HG03175 (cell line): Measurements from ENCODE around the gene USB1.
A peak's percentile ranks its signal among the peaks of the same experiment; 100 is the strongest.

Experiments used
- ATAC-seq: cut with Tn5 transposase; IDR thresholded peaks from one replicate; pipeline ENCODE4 v1.9.1; 2021; ENCODE audit warnings: mild to moderate bottlenecking, moderate library complexity; ENCODE audit not compliant: unreplicated experiment

USB1 gene, protein sequence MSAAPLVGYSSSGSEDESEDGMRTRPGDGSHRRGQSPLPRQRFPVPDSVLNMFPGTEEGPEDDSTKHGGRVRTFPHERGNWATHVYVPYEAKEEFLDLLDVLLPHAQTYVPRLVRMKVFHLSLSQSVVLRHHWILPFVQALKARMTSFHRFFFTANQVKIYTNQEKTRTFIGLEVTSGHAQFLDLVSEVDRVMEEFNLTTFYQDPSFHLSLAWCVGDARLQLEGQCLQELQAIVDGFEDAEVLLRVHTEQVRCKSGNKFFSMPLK

DNA sequence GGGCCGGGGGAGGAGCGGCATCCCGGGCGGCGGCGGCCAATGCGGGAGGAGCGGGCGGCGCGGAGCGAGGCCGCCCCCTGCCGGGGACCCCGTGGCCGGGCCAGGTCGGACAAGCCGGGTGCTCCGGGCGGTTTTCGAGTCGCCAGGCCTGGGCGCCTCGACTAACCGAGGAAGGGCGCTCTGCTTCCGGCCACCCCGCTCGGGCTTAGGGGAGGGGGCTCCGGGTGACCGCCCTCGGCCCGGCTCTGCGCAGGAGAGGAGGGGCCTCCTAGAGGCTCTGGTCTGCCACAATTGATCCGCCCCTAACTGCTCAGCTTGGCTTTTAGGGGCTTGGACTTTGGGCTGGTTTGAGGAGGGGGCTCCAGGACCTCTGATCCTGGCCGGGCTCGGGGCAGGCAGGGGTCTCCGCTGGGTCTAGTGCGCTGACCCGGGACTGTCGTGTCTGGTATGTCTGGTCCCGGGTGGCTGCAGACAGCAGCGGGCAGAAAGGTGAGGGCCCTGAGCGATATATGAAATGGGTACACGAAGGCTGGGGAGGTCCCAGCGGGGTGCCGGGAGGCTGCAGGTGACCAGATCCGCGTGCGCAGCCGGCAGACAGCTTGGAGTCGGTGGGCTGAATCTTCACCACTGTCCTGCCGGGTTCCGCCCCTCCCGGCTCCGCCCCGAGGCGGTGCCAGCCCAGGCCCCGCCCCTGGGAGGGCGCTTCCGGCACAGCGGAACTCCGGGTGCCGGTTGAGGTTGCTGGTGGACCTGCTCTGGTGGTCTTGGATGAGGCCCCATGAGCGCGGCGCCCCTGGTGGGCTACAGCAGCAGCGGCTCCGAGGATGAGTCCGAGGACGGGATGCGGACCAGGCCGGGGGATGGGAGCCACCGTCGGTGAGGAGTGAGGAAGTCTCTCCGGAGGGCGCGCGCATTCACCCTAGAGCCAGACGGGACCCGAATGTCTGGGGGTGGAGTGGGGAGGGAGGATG, at the start of gene USB1:
USB1 (plus strand) TSS at position 702 of the 971 bp plus-strand sequence; CDS start at position 779, 77 bp downstream.
- peak; percentile 86 for ATAC-seq

DNA sequence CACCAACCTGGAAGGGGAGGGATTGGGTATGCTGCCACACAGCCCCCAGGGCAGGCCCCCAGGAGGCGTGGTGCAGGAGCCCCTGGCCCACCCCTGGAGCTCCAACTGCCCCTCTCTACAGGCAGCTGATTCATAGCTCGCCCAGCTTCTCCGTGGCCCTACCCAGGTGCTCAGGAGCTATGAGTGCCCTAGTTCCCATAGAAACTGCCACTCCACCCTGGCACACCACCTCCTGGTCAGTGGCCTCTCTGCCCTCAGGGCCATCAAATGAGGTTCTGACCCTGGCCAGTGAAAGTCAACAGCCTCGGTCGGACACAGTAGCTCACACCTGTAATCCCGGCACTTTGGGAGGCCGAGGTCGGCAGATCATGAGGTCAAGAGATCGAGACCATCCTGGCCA, 48.3 kb upstream of the USB1 start:
- no peak for ATAC-seq

DNA sequence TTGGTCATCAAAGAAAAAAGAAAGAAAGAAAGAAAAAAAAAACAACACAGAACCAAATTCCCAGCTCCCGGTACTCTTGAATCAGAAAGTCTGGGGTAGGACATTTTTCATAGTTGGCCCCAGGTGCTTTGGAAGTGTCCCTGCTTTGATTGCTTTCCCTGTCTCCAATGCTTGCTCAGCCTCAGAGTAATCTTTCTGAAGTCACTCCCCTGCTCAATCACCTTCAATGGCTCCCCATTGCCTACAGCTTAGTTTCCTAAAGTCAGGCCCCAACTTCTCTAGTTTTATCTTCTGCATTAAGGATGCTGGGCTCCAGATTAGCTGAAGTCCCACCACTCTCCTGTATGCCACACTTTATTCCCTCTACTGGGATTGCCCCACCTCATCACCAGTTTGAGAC, 47.4 kb upstream of the USB1 start:
- ATAC-seq: no peak

DNA sequence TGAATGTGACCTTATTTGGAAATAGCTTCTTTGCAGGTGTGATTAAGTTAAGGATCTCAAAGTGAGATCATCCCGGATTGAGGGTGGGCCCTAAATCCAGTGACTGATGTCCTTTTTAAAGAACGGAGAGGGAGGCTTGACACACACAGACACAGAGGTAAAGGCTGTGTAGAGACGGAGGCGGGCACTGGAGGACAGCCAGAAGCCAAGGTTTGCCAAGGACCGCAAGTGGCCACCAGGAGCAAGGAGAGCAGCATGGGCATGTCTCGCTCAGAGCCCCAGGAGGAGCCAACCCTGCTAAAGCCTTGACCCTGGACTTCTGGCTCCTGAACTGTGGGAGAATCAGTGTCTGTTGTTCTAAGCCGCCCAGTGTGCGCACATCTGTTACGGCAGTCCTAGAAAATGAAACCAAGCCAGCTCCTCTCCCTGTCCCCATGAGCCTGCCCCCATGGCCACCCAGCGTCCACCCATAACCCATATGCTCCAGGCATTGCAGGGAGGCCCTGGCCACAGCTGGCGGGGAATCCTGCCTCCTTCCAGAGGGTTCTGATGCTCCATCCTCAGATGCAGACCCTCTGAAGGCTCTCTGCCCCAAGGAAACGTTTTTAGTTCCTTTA, 45.5 kb upstream of the USB1 start:
- no peak for ATAC-seq

DNA sequence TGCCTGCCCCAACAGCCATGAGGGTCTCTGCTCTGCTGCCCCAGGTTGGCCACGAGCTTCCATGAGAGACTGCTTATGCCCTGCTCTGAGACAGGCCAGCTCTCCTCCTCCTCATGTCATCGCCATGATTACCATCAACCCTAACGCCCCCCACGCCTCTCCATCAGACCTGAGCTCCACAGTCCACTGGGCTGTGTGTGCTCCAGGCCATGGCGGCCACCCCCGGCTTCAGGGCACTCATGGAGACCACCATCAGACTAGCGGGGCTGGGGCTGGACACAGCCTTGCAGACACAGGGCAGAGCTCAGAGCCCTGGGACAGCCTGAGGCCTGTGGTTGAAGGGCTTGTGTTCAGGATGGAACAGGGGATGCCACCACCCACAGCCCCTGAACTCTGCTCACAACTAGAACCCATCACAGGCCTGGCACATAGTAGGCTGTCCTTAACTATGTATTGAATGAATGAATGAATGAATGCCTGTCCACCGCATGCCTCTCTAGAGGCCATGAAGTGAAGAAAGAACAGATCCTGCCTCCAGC, 44.9 kb upstream of the USB1 start:
- no peak for ATAC-seq

DNA sequence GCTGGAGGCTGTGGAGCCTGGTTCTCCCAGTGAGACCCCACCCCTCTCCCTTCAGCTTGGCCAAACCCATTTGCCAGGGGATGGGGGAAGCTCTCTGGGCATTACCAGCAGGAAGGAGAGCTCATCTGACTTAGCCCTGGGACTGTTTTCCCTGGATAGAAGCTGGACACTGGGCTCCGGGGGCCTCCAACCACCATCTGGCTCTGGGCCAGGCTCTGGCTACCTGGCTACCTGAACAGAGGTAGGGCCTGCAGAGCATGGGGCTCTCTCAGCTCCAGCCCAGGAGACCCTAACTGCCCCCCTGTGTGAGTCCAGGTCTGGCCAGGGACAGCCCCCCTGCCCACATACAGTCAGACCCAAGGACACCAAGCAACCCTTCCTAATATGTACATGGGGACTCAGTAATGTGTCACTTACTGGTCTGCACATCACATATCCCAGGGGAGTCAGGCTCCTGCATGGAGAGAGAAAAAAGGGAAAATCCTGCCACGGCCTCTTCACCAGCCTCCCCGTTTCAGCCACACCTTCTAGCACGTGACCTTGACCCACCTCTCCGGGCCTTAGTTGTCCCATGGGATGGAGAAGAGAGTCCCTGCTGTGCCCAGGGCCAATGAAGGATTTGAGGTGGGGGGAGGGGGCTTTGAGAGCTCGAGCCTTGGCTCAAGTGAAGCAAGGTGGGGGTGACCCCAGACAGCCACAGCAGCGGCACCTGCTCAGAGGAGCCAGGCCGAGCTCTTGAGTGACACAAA, 44.1 kb upstream of the USB1 start:
- no peak for ATAC-seq

DNA sequence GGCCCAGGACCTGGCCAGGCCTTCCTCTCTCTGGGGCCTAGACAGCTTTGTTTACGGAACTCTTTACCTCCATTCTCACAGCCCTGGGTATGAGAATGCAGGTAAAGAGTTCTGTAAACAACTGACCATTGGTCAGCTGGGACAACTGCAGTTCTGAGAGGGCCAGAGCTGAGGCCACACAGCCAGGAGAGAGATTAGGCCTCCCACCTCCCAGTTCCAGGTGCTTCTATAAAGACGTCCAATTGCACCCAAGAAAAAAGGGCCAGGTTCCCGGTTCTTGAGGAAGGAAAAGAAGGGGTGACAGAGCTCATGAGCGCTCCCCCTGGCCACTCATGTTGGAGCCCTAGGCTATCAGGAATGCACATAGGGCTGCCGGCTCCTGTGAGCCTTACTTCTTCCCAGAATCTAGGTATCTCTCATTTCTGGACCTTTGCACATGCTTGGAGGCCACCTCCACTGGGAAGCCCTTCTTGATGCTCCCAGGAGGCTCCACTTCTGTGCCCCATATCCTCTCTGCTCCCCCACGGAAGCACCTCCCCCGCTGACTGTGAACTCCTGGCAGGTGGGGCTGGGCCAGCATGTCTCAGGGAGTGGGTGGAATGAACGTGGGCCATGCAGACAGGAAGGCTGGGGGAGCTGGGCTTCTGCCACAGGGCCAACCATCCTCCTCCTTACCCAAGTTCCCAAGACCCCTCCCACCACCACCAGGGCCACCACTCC, 43.4 kb upstream of the USB1 start:
- no peak for ATAC-seq

DNA sequence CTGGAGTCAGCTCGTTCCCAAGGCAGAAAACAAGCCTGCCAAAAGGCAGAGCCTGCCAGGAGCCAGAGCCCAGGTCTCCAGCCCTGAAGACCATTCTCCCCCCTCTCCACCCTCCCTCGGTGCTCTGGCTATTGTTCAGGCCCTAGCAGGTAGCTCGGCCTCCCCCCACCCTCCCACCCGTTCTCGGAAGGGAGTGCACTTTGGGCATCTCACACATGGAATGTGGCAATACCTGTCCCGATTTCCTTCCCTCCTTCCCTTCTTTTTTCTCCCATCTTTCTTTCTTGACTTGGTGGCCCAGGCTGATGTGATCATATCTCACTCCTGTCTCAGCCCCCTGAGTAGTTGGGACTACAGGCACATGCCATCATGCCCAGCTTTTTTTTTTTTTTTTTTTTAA, 42.7 kb upstream of the USB1 start:
- ATAC-seq: no peak

DNA sequence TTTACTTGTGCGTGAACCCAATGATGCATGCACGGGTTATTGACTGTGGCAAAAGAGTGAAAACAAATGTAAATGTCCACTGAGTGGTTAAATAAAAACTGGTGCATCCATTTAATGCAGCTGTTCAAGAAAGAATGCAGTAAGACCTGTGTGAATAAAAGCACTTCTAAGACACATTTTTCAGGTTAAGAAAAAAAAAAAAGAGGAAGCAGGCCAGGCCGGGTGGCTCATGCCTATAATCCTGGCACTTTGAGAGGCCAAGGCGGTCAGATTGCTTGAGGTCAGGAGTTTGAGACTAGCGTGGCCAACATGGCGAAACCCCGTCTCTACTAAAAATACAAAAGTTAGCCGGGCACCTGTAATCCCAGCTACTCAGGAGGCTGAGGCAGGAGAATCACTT, 42.1 kb upstream of the USB1 start:
- ATAC-seq: no peak

DNA sequence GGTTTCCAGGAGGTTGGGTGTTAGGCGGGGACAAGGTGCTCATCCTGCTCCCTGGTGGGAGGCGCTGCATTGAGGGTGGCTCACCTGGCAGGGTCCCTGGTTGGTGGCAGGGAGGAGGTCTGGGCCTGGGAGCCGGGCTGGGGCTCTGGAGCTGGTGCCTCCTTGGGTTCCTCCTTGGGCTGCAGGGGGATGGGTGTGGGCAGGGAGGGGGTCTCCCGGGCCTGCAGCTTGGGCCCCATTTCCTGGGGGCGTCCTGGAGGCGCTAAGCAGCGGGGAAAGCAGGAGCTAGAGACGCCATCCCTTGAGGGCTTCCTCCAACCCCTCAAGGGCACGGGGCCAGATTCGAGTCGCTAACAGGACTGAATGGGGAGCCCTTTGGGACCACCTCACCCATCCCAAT, 41.4 kb upstream of the USB1 start:
- no peak for ATAC-seq

DNA sequence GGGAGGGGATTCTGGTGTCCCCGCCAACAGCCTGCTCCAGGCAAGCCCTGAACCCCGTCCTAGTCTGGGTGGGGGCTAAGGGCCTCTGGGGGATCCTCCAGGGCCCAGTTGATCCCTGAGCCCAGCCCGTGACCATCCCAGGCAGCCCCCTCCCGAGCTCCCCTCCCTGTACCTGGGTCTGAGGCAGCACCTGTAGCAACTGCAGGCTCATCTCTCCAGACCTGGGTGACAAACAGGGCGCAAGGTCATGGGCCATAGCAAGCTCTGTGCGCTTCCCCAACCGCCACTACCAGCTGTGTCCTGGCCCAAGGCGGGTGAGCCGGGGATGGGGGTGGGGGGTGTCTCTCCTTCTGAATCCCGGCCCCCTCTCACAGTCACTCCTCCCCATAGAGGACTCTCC, 40.9 kb upstream of the USB1 start:
- ATAC-seq: no peak

DNA sequence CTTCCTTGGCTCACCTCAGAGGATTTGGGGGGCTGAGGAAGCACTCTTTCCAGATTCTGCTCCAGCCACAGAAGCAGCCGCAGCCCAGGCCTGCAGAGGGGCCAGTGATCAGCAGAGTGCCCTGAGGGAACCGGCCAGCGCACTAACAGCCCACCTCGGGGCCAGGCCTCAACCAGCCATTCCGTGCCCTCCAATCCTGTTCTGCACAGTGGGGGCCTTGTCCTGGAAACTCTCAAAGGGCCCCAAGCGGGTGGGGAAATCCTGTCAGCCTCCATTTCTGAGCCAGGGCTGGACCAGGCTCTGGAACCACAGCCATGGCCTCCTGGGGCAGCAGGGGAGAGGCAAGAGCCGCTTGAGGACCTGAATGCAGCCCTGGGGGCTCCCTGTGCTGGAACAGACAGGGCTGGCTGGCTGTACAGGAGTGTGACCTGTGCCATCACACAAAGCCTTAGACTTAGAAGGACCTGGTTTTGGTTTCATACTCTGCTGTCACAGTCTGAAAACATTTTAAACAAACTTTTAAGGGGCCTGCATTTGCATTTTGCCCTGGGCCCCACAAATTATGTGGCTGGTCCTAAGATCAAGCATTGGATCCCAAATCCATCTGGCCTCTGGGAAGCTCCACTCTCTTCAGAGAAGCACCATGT, 40.3 kb upstream of the USB1 start:
- no peak for ATAC-seq

DNA sequence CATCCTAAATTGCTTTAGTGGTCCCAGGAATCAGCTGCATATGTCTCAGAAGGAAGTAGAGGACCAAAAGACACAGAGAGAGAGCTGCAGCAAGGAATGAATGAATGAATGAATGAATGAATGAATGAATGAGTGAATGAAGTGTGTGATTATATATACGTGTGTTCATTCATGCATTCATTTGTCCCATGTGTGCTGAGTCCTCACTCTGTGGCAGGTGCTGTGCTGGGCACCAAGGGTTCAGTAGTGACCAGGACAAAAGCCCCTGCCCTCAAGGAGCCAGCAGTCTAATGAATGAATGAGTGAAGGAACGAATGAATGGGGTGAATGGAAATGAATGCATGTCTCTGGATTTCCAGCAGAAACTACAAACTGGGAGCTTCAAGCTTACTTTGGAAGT, 39.7 kb upstream of the USB1 start:
- no peak for ATAC-seq

DNA sequence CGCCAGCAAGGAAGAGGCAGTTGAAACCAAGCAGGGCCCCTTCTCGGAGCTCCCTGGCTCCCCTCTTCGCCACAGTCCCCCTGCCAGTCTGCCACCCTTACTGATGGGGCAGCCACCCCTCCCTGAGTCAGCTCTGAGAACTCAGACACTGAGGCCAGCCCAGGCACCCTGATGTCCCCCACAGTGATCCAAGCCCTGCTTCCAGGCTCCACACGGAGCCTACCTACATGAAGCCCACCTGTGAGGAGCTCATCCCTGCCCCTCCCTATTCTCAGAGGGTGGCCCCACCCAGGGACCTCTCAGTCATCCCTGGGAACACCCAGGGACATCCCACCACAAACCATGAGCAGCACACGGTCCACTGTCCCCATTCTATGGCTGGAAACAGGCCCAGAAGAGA, 39.2 kb upstream of the USB1 start:
- ATAC-seq: no peak

DNA sequence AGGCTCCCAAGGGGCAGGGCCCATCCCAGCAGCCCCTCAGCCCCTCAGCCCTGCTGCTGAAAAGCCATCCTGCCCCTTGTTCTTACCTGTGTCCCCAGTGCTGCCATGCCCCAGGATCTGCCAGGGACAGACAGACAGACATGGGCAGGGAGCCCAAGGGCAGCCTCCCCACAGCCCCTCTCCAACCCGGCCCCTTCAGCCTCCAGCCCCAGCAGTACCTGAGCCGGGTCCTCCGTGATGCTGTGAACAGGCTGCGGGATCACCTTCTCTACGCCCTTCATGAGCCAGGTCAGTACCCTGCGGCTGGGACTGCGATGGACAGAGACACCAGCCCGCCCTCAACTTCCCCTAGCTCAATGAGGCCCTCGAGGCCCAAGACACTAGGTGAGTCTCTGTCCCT, 38.5 kb upstream of the USB1 start:
- ATAC-seq: no peak

DNA sequence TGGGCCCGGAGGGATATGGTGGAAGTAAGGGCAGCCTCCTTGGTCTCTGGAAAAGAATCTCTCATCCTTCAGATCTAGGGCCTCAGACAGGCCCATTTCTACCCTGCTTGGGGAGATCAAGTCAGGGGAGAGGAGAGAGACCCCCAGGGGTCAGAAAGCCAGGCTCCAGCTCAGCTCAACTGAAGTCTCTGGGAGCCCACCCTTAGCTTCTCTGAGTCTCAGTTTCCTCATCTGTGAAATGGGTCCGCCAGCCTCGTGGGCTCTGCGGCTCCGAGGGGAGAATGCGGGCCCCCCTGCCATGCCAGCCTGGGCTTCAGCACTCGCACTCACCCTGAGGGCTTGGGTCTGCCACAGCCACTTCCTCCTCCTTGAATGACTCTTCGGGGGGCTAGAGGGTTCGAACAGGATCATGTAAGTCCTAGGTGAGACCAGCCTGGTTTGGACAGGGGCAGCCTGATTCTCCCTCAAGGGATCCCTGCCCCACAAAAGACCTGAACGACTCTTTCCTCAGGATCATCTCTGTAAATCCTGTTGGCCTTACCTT, 37.0 kb upstream of the USB1 start:
- ATAC-seq: no peak

DNA sequence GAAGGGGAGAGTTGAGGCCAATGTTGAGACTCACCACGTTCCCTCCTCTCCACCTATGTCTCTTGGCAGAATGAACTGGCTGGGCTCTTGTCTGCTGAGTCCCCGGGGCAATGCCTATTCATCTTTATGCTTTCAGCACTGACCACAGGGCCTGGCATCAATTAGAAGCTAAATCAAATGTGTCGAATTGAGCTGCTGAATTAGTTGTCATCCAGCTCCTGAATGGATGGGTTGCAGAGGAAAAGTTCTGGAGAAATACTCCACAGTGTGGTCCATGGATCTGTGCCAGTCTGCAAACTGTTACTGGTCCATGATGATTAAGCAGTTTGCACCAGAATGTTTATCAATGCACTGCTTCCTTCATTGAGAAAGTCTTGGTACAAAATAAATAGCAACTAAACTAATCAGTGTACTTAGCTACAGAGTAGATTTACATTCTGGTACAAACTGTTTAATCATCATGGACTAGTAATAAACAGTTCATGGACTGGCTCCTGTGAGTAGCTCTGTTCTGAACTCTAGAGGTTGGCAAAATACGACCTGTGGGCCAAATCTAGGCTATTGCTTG, 34.9 kb upstream of the USB1 start:
- no peak for ATAC-seq

DNA sequence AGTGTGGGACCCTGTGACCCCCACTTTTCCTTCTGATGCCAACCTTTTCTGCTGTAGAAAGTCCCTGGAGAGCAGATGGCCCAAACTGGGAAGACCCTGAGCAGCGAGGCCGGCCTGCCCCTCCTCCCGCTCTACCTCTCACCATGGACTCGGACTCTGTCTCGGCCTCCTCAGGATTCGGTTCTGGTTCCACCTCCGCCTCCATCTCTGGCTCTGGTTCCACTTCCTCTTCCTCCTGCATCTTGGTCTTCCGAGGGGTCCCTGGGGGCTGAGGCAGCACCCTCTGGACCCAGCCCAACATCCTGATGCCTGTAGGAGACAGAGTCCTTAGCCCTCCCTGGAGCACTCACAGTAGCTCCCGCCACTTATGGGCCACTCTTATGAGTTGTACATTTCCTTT, 34.2 kb upstream of the USB1 start:
- ATAC-seq: no peak

DNA sequence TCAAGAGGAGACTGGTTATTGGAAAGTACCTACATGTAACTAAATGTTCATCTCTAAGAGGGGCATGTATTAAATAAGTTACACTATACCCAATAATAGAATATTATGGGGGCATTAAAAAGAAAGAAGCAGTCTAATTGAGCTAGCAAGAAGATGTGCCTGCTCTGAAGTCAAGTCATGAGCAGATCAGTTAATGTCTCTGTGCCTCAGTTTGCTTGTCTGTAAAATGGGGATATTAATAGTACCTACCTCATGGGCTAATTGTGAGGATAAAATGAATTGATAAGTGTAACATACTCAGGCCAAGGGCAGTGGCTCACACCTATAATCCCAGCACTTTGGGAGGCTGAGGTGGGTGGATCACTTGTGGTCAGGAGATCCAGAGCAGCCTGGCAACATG, 33.3 kb upstream of the USB1 start:
- no peak for ATAC-seq
